ENCODE measurements around the gene GNAO1. TPM values are rescaled to one million over a fixed set of nuclear protein-coding genes. Genes with fewer than 3 reads are reported as not detected.
"Not testable (repeated sequence)": the region's sequence is repeated elsewhere in the genome, so short reads cannot be mapped to it uniquely, and the experiment has no call there.

The GNAO1 gene
- polyA plus RNA-seq, 3 donors, result 5.9 to 6.4 (median 6.3) TPM

DNA sequence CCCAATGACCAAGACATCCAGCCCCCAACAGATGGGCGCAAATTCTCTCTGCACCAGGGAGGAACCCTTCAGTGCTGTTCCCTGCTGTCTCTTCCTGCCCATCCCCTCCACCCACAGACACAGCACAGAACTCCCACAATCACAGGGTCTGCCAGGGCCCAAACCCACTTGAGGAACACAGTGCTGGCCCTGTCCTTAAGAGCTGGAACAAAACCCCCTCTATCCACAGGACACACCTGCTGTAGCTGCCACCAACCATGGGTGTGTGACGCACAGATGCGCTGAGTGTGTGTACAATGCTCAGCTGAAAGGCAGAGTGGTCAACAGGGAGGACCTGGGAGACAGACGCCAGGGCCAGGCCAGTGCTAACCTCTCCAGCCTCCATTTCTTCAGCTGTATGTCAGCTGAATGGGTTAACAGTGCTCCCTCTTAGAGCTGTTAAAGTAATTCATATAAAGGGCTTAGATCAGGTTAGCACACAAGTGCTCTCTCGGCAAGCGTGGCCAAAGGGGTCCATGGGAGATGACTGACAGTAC, 172.0 kb downstream of the GNAO1 start:
- DNase-seq, result no peak

DNA sequence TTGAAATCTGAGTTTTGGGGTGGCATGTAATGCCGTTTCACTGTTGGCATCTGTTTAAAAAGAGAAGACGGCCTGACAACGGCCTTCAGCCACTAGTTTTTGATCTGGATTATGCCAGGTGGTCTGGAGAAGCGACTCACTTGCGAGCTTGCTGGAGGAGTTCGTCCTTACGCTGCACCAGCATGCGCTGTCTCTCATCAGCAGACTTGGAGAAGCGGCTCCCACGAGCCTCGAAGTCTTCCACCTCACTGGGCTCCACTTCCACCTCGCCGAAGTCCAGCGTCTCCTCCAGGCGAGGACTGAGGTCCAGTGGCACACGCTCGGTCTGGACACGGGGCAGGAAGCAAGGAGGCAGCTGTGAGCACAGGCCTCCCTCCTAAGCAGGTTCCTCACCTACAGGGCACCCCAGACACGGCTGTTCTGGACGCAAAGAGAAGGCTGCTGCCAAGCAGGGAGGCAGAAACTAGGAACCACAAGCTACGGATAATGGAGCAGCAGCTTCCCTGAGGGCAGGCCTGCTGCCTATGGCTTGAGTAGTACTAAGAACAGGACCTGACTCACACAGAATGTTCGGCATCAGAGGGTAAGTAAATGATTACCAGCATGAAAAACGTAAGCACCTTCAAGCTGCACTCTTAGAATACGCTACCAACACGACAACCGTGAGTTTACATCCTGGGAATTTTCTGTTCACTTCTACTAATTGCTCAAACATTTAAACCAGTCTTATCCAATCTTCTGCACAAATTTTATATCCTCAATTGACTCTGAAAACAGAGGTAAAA, 172.7 kb downstream of the GNAO1 start:
- DNase-seq, result no peak

DNA sequence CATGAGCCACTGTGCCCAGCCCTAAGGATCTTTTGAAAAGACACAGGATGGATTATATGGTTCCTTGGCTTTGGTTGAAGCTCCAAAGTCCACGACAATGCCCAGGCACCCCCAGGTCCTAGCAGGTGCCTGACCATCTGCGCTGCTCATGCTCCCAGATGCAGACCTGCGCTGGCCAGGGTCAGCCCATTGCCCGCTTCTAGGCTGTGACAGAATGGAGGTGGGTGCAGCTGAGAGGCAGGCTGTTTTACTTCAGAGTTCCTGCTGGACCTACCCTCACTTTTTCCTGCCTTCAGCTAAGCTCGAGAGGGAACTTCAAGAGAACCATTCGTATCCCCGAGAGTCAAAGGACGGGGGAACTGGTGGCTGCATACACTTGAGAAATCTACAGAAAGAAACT, 173.6 kb downstream of the GNAO1 start:
- no peak for DNase-seq

DNA sequence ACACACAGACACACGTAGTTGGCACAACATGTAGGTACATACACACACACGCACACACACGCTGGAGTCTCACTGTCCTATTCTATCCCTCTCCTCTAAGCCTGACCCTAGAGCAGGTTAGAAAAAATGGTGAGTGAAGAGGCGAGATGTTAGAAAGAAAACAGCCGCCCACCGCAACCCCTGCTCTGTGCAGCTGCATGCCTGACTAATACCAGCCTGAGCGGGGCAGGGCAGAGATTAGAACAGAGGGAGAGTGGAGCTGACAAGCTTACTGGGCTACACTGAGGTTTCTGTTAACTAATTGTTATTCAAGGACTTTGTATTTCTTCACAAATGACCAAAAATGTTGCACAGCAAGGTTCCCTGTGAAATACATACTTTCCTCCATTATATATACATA, 174.3 kb downstream of the GNAO1 start:
- DNase-seq, result no peak

DNA sequence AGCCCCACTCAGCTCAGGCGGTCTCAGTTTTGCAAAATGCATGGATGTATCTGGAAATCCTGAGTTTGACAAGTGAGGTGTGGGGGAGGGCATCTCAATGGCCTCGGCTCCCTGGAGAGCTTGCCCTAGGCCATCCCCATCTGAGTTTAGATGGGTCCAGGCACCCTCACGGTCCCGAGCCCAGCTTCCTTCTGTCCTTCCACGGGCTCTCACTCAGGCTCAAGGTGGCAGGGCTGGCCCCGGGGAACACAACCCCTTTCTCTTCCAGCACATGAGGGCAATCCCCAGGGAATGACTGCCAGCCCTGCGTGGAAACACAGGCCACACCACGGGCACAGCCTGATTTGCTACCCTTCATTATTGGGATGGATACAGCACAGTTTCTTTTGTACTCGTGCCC, 175.7 kb downstream of the GNAO1 start:
- DNase-seq, result no peak

DNA sequence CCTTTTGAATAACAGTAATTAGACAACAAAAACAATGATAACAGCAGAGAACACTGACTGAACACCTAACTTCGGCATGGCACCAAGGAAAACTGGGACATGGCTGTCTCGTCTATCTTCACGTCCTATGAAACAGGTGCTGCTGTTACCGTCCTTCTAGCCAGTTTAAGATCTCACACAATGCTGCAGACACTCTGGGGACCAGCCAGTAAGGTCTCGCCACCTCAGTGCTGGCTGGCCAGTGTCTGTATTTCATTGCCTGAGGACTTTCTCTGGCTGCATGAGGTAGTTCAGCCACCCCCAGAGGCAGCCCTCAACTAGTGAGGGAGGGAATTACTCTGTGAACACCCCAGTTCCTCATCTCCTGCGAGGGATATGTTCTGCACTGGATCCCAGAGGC, 176.5 kb downstream of the GNAO1 start:
- no peak for DNase-seq

DNA sequence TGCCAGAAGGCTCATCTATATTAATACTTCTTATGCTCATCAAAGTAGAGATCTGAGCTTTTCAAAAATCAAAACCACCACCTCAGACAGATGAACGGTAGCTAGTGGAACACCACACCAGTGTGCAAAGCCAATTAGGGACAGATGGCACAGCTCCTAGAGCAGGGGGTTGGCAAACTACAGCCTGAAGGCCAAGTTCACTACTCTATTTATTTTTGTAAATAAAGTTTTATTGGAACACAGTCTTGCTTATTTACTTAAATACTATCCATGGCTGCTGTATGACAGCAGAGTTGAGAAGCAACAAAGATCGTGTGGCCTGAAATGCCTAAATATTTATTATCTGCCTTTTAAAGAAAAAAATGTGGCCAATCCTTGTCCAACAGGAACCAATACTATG, 177.3 kb downstream of the GNAO1 start:
- DNase-seq, result no peak

DNA sequence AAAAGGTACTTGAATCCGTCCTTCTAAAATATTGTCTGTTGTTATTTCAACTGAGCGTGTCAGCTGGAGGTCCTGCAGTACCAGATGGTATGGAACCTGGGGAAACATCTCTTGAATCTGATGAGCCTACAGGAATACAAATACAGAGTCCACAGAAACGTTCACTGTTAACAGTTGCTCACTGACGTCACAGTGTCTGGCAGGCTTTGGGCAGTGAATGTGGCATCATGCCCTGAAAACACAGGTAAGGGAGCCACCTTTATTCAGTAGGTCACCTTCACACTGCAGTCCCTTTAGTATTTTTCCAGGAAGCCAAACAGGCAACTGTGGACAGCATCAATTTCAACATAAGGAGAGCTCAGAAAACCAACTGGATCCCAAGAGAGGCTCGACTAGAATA, 177.9 kb downstream of the GNAO1 start:
- DNase-seq, result no peak

DNA sequence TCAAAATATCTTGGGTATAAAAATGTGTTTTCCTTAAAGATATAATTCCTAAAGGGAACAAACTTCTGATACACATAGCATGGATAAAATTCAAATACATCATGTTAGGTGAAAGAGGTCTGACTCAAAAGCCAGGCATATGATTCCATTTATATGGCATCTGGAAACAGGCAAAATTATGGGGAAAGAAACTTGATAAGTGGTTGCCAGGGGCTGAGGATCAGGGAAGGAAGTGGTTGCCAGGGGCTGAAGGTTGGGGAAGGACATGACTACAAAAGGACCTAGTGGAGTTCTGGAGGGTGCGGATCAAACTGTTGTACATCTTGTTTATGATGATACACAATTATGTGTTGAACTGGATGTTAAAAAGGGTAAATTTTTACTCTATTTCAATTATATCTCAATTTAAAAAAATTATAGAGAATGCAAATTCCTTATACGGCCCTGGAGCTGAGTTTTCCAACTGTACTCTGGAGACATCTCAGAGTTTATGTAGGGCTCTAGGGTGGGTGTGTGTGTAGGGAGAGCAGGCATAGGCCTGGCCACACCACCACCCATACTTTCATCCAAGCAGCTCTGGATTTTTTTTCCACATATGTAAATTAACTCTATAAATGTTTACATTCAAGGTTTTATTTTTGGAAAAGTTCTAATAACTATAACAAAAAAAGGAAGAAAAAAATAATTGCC, 179.0 kb downstream of the GNAO1 start:
- no peak for DNase-seq

DNA sequence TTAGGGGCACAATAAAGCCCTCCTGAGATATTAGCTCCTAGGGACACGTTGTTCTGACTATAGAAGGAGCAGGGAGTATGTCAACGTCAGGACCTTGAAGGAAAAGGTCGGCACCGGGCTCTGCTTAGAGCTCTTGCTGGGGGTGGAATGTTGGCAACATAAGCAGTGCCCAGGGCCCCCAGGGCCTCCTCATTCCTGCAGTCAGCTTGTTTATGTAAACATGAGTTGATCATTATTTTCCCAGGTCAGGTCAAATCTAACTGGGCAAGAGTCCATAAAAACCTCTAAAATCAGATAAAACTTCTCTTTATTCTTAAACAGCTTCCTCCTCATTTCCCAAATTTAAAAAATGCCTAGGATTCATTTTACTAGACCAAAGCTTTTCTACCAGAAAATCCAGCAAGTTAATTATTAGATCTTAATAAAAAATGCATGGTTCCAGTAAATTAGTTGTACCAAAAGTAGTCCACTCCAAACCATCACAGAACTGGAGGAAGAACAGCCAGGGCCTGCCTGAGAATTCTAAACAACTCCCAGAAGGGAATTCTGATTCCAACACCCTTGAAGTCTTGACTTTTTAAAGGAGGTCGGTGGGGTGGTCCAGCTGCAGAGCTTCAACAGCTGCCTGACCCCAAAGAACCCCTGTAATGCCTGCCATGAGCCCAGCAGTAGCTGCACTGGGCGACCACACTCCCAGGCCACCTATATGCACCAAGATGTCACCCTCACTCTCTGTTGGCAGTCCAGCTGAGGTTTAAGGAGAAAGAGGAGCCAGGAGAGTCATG, 179.8 kb downstream of the GNAO1 start:
- peak; percentile 62 for DNase-seq

DNA sequence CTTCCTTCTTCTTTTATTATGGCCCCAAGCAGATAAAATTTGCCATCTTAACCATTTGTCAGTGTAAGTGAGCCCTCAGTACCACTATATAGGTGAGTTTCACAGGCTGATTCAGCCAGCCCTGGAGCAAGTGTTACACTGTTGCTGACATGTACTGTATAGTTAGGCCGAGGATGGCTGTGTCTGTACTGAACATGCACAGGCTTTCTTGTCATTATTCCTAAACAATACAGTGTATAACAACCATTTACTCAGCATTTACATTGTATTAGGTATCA, 180.3 kb downstream of the GNAO1 start:
- no peak for DNase-seq

DNA sequence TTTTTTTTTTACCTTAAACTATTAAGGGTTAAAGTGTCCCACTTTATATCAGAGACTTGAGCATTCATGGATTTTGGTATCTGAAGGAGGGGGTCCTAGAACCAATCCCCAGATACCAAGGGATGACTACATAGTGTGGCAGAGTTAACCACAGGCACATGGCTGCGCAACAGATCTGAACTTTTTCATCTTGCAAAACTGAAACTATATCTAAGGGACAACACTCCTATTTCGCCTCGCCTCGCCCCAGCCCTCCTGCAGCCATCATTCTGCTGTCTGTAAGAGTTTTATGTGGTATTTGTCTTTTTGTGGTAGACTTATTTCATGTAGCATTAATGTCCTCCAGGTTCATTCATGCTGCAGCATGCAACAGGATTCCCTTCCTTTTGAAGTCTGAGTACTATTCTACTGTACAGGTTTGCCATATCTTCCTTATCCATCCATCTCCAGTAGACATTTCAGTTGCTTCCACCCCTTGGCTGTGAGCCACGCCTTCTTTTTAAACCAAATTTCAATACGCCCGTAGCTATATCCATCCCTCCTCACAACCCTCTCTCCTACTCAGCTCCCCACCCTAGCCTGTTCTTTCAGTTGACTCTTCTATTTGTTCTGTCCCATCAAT, 180.8 kb downstream of the GNAO1 start:
- DNase-seq, result no peak

DNA sequence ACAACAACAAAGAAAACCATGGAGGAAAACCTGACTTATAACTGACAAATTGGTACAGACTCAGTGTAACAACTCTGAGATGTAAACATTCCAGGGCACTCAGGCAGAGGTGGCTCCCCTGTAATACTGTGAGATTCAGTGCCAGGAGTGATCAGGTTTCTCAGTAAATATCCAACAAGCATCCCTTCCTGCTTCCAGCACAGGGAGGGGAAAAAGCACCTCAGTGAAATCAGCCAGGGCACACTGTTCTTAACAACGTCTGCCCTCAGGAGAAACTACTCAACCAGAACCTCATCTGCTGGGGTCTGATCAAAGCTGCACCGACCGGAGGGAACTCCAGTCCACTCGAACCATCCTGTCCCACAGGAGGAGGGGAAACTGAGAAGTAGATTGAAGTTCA, 181.7 kb downstream of the GNAO1 start:
- peak; percentile 80 for DNase-seq

DNA sequence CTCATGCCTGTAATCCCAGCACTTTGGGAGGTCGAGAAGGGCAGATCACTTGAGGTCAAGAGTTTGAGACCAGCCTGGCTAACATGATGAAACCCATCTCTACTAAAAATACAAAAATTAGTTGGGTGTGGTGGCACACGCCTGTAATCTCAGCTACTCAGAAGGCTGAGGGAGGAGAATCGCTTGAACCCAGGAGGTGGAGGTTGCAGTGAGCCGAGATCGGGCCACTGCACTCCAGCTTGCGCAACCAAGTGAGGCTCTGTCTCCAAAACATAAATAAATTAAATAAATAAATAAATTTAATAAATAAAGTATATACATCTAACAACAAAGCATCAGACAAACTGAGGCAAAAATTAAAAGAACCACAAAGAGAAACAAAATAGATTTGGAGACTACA, 184.5 kb downstream of the GNAO1 start:
- DNase-seq, result not testable (repeated sequence)

DNA sequence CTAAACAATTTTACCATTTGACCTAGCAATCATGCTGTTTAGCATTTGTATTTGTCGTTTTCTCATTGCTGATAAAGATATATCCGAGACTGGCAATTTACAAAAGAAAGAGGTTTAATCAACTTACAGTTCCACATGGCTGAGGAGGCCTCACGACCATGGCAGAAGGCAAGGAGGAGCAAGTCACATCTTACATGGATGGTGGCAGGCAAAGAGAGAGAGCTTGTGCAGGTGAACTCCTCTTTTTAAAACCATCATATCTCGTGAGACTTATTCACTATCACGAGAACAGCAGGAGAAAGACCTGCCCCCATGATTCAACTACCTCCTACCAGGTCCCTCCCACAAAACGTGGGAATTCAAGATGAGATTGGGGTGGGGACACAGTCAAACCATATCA, 187.8 kb downstream of the GNAO1 start:
- not testable (repeated sequence) for DNase-seq

DNA sequence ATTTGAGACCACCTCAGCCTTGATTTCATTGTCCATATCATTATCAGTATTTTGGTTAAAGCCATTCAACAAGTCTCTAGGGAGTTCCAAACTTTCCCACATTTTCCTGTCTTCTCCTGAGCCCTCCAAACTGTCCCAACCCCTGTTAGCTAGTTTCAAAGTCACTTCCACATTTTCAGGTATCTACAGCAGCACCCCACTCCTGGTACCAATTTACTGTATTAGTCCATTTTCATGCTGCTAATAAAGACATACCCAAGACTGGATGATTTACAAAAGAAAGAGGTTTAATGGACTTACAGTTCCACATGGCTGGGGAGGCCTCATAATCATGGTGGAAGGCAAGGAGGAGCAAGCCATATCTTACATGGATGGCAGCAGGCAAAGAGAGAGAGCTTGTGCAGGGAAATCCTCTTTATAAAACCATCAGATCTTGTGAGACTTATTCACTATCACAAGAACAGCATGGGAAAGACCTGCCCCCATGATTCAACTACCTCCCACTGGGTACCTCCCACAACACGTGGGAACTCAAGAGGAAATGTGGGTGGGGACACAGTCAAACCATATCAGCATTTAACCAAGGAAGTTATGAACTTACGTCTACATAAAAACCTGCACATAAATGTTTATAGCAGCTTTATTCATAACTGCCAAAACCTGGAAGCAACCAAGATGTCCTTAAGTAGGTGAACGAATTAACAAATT, 189.6 kb downstream of the GNAO1 start:
- not testable (repeated sequence) for DNase-seq

DNA sequence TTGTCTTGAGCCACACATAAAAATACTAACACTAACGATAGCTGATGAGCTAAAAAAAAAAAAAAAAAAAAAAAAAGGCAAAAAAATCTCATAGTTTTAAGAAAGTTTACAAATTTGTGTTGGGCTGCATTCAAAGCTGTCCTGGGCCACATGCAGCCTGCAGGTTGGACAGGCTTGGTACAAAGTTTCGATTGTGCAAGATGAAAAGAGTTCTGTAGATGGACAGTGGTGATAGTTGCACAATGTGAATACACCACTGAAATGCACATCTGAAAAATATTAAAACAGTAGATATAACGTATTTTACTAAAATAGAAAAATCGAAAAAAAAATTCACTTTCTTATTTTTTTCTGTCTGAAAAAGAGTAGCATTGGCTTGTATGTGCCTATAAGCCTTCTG, 191.2 kb downstream of the GNAO1 start:
- DNase-seq, result no peak

DNA sequence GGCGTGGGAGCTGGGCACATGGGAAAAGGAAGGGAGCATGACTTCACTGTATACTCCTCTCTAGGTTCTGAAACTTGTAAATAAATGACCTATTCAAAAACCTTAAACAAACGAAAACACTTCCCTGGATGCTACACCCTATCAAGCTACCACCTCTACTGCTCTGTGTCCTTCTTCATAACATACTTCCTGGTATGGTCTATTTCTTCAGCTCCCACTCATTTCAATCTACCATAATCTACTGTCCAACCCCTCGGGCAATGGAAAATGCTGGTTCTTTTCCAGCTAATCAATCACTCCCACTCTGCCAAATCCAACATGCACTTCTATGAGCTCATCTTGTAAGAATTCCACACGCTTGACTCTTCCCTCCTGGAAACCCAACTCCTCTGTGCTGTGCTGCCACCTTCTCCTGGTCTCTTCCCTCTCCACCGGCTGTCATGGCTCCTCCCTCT, 191.6 kb downstream of the GNAO1 start:
- DNase-seq, result no peak

DNA sequence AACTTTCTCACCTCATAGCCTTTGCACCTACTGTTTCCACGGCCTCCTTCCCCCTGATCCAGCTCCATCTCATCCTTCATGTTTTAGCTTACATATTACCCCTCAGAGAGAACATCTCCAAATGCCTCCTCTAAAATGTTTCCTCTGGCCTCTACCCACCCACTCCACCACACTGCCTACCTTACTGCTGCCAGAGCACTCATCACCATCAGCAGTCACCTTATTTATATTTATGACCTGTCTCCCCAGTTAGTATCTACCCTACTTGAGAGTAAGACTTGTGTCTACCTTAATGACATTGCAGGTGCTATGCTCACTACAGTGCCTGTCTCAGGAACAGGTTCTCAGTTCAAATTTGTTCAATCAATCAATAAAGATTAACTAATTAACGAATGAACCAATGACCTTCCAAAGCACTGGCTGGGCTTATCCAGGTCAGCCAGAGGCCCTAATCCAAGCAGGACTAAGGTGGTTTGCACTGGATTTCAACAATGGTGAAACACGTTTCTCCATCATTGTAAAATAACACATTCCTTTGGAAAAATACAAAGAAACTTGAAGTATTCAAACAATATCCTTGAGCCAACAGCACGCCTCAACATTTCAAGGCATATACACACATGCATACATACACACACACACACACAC, 192.9 kb downstream of the GNAO1 start:
- DNase-seq, result no peak

DNA sequence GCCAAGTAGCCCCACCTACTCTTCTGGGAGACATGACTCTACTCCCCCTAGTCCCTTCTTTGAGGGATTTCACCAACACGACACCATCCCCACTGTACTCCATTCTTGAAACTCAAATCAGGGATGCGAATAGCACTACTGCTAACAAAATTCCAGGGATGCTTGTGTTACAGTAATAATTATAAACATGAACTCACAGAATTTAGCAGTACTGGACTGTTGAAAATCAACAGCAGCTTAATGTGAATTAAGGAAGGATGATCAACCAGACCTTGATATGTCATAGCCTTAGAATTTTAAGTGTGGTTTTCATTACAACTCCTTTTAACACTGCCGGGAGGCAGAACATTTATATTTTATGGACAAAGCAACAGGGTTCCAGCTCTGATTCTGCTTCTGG, 196.1 kb downstream of the GNAO1 start:
- no peak for DNase-seq

DNA sequence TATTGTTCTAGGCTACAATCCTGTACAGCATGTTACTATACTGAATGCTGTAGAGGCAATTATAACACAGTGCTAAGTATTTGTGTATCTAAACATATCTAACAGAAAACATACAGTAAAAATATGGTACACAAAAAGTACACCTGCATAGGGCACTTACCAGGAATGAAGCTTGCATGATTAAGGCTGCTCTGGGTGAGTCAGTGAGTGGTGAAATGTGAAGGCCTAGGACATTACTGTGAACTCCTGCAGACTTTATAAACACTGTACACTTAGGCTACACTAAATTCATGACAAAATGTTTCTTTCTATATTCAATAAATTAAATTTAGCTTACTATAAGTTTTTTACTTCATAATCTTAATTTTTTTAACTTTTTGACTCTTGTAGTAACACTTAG, 196.9 kb downstream of the GNAO1 start:
- DNase-seq, result no peak
